HCT116 (cell line): ENCODE results near the gene SNW1. TPM values are rescaled to one million over a fixed set of nuclear protein-coding genes. Genes with fewer than 3 reads are reported as not detected.

Source experiments
- ATAC-seq: fragments of 200-7000 bp; cut with Tn5 transposase; 2 replicates; pipeline ENCODE4 v1.9.1; 2020; ENCODE audit warnings: mild to moderate bottlenecking, moderate library complexity
- BruUV-seq: library from RNA; stranded (reverse); fragments of 400-500 nt; replicated peaks from 2 replicates; lab custom pipeline; 2021; lab: Mats Ljungman, UMichigan
- CTCF ChIA-PET: fragments of 300-600 bp; sonication (Branson Sonifier 250); formaldehyde crosslinking; loops from one replicate; lab custom pipeline; 2021; ENCODE audit warnings: antibody characterized with exemption; lab: Charles Lee
- POLR2A ChIA-PET: fragments of 300-600, 350-600 bp; sonication (Branson Sonifier 250); formaldehyde crosslinking; loops from one replicate; lab custom pipeline; 2021; ENCODE audit warnings: antibody characterized with exemption; lab: Charles Lee
- RAD21 ChIA-PET, 2 experiments: fragments of 300-600 bp; sonication (Branson Sonifier 250); formaldehyde crosslinking; loops; one replicate each; lab custom pipeline; 2023; ENCODE audit warnings: low total read pairs in 2 of 2; ENCODE audit not compliant: uncharacterized antibody in 2 of 2, unreplicated experiment in 2 of 2, low non-redundant PET in 1 of 2; lab: Charles Lee
- DNase-seq: peaks from one replicate; pipeline ENCODE4 v3.0.0-alpha.2; 2010; ENCODE audit warnings: low read depth, low spot score
- H2AFZ ChIP-seq: fragments of 200-600 bp; shearing (Covaris generic), sonication (generic); 2 replicates; pipeline ENCODE4 v1.6.1; 2017; ENCODE audit warnings: low read depth, mixed run types, mixed read lengths, antibody characterized with exemption, low read length; ENCODE audit not compliant: poor library complexity, severe bottlenecking
- H3K27ac ChIP-seq: 2 replicates; pipeline ENCODE4 v1.5.1; 2012; ENCODE audit warnings: low read depth, low read length
- H3K27me3 ChIP-seq: fragments of 200-600 bp; sonication (generic); 2 replicates; pipeline ENCODE4 v1.6.1; 2016; ENCODE audit warnings: mixed run types, low read length, mixed read lengths; ENCODE audit not compliant: insufficient read depth
- H3K36me3 ChIP-seq, 2 experiments: fragments of 200-500 bp in 1 of 2; fragments of 200-600 bp in 1 of 2; sonication (Bioruptor generic) in 1 of 2; sonication (generic) in 1 of 2; 2 replicates each; pipeline versions ENCODE4 v1.5.1 to v1.6.1; 2014 to 2016; ENCODE audit warnings: low read length in 2 of 2, inconsistent platforms in 1 of 2, mixed read lengths in 1 of 2, mixed run types in 1 of 2; ENCODE audit not compliant: insufficient read depth in 2 of 2, control insufficient read depth in 1 of 2
- H3K4me1 ChIP-seq, 2 experiments: fragments of 200-600 bp in 1 of 2; sonication (generic) in 1 of 2; 2 replicates each; pipeline versions ENCODE4 v1.5.1 to v1.6.1; 2012 to 2017; ENCODE audit warnings: low read length in 2 of 2, inconsistent platforms in 1 of 2, mild to moderate bottlenecking in 1 of 2, mixed read lengths in 1 of 2, mixed run types in 1 of 2, moderate library complexity in 1 of 2; ENCODE audit not compliant: insufficient read depth in 2 of 2, control insufficient read depth in 1 of 2
- H3K4me2 ChIP-seq: fragments of 200-600 bp; sonication (generic); 2 replicates; pipeline ENCODE4 v1.6.1; 2017; ENCODE audit warnings: mixed run types, low read length, mixed read lengths
- H3K4me3 ChIP-seq, 2 experiments: fragments of 200-600 bp in 1 of 2; sonication (generic) in 1 of 2; replicated peaks in 1 of 2; 2 replicates each; pipeline ENCODE4 v1.5.1; 2011 to 2016; ENCODE audit warnings: low read length in 2 of 2, control low read depth in 1 of 2, low read depth in 1 of 2, mild to moderate bottlenecking in 1 of 2, mixed read lengths in 1 of 2, mixed run types in 1 of 2
- H3K79me2 ChIP-seq: fragments of 200-600 bp; sonication (generic); 2 replicates; pipeline ENCODE4 v1.6.1; 2017; ENCODE audit warnings: mild to moderate bottlenecking, mixed run types, low read length, moderate library complexity, mixed read lengths; ENCODE audit not compliant: insufficient read depth
- H3K9ac ChIP-seq: fragments of 200-600 bp; sonication (generic); 2 replicates; pipeline ENCODE4 v1.6.1; 2016; ENCODE audit warnings: low read length, mixed read lengths
- H3K9me2 ChIP-seq: fragments of 200-600 bp; sonication (generic), shearing (Covaris generic); 2 replicates; pipeline ENCODE4 v1.6.1; 2017; ENCODE audit warnings: mixed run types, mild to moderate bottlenecking, moderate library complexity; ENCODE audit not compliant: insufficient read depth
- H3K9me3 ChIP-seq, 2 experiments: fragments of 200-500 bp in 1 of 2; fragments of 200-600 bp in 1 of 2; sonication (Bioruptor generic) in 1 of 2; sonication (generic) in 1 of 2; 2 replicates each; pipeline ENCODE4 v1.6.1; 2014 to 2017; ENCODE audit warnings: low read length in 2 of 2, mixed read lengths in 2 of 2, inconsistent platforms in 1 of 2, low read depth in 1 of 2, mild to moderate bottlenecking in 1 of 2, mixed run types in 1 of 2, moderate library complexity in 1 of 2; ENCODE audit not compliant: control insufficient read depth in 1 of 2, insufficient read depth in 1 of 2
- H4K20me1 ChIP-seq: fragments of 200-600 bp; sonication (generic), shearing (Covaris generic); 2 replicates; pipeline ENCODE4 v1.6.1; 2017; ENCODE audit warnings: mixed run types, mild to moderate bottlenecking, moderate library complexity; ENCODE audit not compliant: insufficient read depth
- ATF3 ChIP-seq: IDR thresholded peaks from 2 replicates; pipeline ENCODE4 v1.6.1; 2012
- CEBPB ChIP-seq: IDR thresholded peaks from 2 replicates; pipeline ENCODE4 v1.6.1; 2012; ENCODE audit warnings: low read depth
- CTCF ChIP-seq, 3 experiments: fragments of 200-600 bp in 1 of 3; sonication (generic) in 1 of 3; IDR thresholded peaks in 2 of 3; conservative IDR thresholded peaks in 1 of 3; 2 replicates each; pipeline ENCODE4 v1.5.1; 2012 to 2017; ENCODE audit warnings: low read depth in 2 of 3, low read length in 2 of 3, antibody characterized with exemption in 1 of 3, borderline replicate concordance in 1 of 3, control low read depth in 1 of 3, mild to moderate bottlenecking in 1 of 3, mixed read lengths in 1 of 3, mixed run types in 1 of 3, moderate library complexity in 1 of 3; ENCODE audit not compliant: insufficient read depth in 1 of 3
- EGR1 ChIP-seq: IDR thresholded peaks from 2 replicates; pipeline ENCODE4 v1.6.1; 2012; ENCODE audit warnings: low read depth
- EZH2phosphoT487 ChIP-seq: fragments of 200-600 bp; IDR thresholded peaks from 2 replicates; pipeline ENCODE4 v1.6.1; 2018; ENCODE audit warnings: antibody characterized with exemption, borderline replicate concordance
- JUND ChIP-seq: IDR thresholded peaks from 2 replicates; pipeline ENCODE4 v1.6.1; 2012
- MAX ChIP-seq: IDR thresholded peaks from 2 replicates; pipeline ENCODE4 v1.6.1; 2012
- POLR2A ChIP-seq: IDR thresholded peaks from 2 replicates; pipeline ENCODE4 v1.7.0; 2011; ENCODE audit warnings: borderline replicate concordance; ENCODE audit not compliant: insufficient read depth, insufficient read length; ENCODE audit errors: extremely low read depth
- POLR2AphosphoS5 ChIP-seq: IDR thresholded peaks from 2 replicates; pipeline ENCODE4 v1.6.1; 2011; ENCODE audit warnings: mild to moderate bottlenecking, low read depth, low read length, moderate library complexity
- RAD21 ChIP-seq: IDR thresholded peaks from 2 replicates; pipeline ENCODE4 v1.6.1; 2012; ENCODE audit warnings: low read depth, mild to moderate bottlenecking
- REST ChIP-seq: IDR thresholded peaks from 2 replicates; pipeline ENCODE4 v1.6.1; 2012; ENCODE audit warnings: low read depth
- SP1 ChIP-seq: IDR thresholded peaks from 2 replicates; pipeline ENCODE4 v1.6.1; 2012; ENCODE audit warnings: low read depth
- SRF ChIP-seq: IDR thresholded peaks from 2 replicates; pipeline ENCODE4 v1.6.1; 2012; ENCODE audit warnings: low read depth
- ZBTB33 ChIP-seq: IDR thresholded peaks from 2 replicates; pipeline ENCODE4 v1.6.1; 2011; ENCODE audit warnings: mild to moderate bottlenecking, low read length, moderate library complexity; ENCODE audit not compliant: insufficient replicate concordance; ENCODE audit errors: extremely low read depth
- ZFX ChIP-seq: fragments of 450-650 bp; IDR thresholded peaks from 2 replicates; pipeline ENCODE4 v1.6.1; 2017
- ZNF274 ChIP-seq: fragments of 200-500 bp; sonication (Bioruptor generic); IDR thresholded peaks from 2 replicates; pipeline ENCODE4 v1.6.1; 2014; ENCODE audit warnings: mild to moderate bottlenecking, low read depth, low read length, inconsistent platforms
- intact Hi-C: fragments of 100-400 bp; cut with micrococcal nuclease; formaldehyde crosslinking; loops from 2 replicates; pipeline ENCODE4 v1.10.0; 2022
- total RNA-seq: library from RNA; stranded (reverse); gene quantifications from one replicate; pipeline ENCODE4 v1.2.1, GENCODE V29; 2021; ENCODE audit not compliant: unreplicated experiment

SNW1 gene
- total RNA-seq, 1 experiment from 2014 or later: 102 TPM

- H3K27ac ChIP-seq: no peak overlapping the region
- peaks cover 0 to 2% of the 10 kb centered on the region in 2 experiments; a peak in 1 of 4 replicates for H3K4me1 ChIP-seq
- RAD21 ChIA-PET: no interaction called here
- H4K20me1 ChIP-seq: peaks cover 25% of the 10 kb centered on the region; the same call in 1 of the 2 replicates
- CTCF ChIA-PET: no interaction called here
- H3K4me2 ChIP-seq: no peak overlapping the region
- H3K9ac ChIP-seq: no peak overlapping the region
- DNase-seq (no peak), ATAC-seq (no peak)
- H3K9me2 ChIP-seq: no peaks in the 10 kb centered on the region
- H3K9me3 ChIP-seq: no peaks in the 10 kb centered on the region
- intact Hi-C loops: no loop called here
- POLR2A ChIA-PET: no interaction called here
- no peak overlapping the region for H2AFZ ChIP-seq
- no peak overlapping the region for H3K4me3 ChIP-seq
- no peak for TF ChIP-seq SRF
- no peak for TF ChIP-seq RAD21
- TF ChIP-seq ZNF274: no peak
- no peak for TF ChIP-seq ZFX
- no peak for TF ChIP-seq CEBPB
- no peak for TF ChIP-seq EGR1
- no peak for TF ChIP-seq JUND
- no peak for TF ChIP-seq REST
- TF ChIP-seq ATF3: no peak
- TF ChIP-seq POLR2A: no peak
- no peak for TF ChIP-seq ZBTB33
- TF ChIP-seq SP1: no peak
- no peak for TF ChIP-seq MAX
- no peak for TF ChIP-seq CTCF (IDR thresholded peaks at IDR 0.05 in 2 of 3, conservative IDR thresholded peaks at IDR 0.05 in 1 of 3; ENCODE audit: borderline replicate concordance in 1 of 3, insufficient read depth in 1 of 3, low read depth in 2 of 3, low read length in 2 of 3)
- no peak for TF ChIP-seq EZH2phosphoT487
- TF ChIP-seq POLR2AphosphoS5: no peak
- TF ChIP-seq, all 23 proteins: peak for 0
- BruUV-seq: no TSS peak
- Histone ChIP-seq H3K79me2 (peaks cover 64% of the 10 kb centered on the region), H3K36me3 (peaks cover 62 to 63% of the 10 kb centered on the region in 2 experiments), H3K27me3 (no peaks in the 10 kb centered on the region)
Measured at GRCh38 chr14:77714926-77715325, 46.0 kb downstream of the SNW1 start.
